Ovary (tissue), 3 donors: ENCODE results near the gene COL23A1.

Experiments
- CTCF ChIP-seq, 3 donors: fragments of 450-650 bp in 2 of 3; fragments of 200-600 bp in 1 of 3; IDR thresholded peaks; one replicate each; pipeline versions ENCODE4 v1.5.1 to v1.8.0; 2016 to 2022; ENCODE audit warnings: antibody characterized with exemption in 3 of 3, mild to moderate bottlenecking in 1 of 3
- EP300 ChIP-seq: sonication (generic); formaldehyde crosslinking; IDR thresholded peaks from one replicate; pipeline ENCODE4 v1.6.1; 2017; ENCODE audit warnings: antibody characterized with exemption
- POLR2A ChIP-seq: fragments of 450-650 bp; IDR thresholded peaks from one replicate; pipeline ENCODE4 v1.6.1; 2017; ENCODE audit warnings: antibody characterized with exemption, mild to moderate bottlenecking, moderate library complexity
- donor health status: DM: no; HTN: no; CAD: no.

- TF ChIP-seq CTCF (IDR thresholded peaks at IDR 0.05), result no peak
- TF ChIP-seq EP300, result no peak
- no peak for TF ChIP-seq POLR2A
Observed at GRCh38 chr5:178189433-178189832, 400.8 kb downstream of the COL23A1 start.
